B cell (primary cell): ENCODE results near the gene FOXK1. TPM values are rescaled to one million over a fixed set of nuclear protein-coding genes. Genes with fewer than 3 reads are reported as not detected.
"Not testable (repeated sequence)": the region's sequence is repeated elsewhere in the genome, so short reads cannot be mapped to it uniquely, and the experiment has no call there.

Experiments
- ATAC-seq: fragments of 200-7000 bp; cut with Tn5 transposase; one replicate; pipeline ENCODE4 v1.10.0; 2021; ENCODE audit warnings: low read depth, mild to moderate bottlenecking, moderate number of reproducible peaks, moderate library complexity
- CTCF ChIA-PET: fragments of 350-600 bp; sonication (Branson Sonifier 250); formaldehyde crosslinking; loops from one replicate; lab custom pipeline; 2021; ENCODE audit warnings: antibody characterized with exemption, inconsistent platforms; lab: Charles Lee
- POLR2A ChIA-PET: fragments of 350-600 bp; sonication (Branson Sonifier 250); formaldehyde crosslinking; loops from one replicate; lab custom pipeline; 2021; ENCODE audit warnings: antibody characterized with exemption; lab: Charles Lee
- DNase-seq: peaks from one replicate; pipeline ENCODE4 v3.0.0; 2013
- H2AFZ ChIP-seq: 2 replicates; pipeline ENCODE4 v1.6.1; 2012; ENCODE audit warnings: mild to moderate bottlenecking, low read depth, low read length; ENCODE audit not compliant: insufficient read depth, poor library complexity, severe bottlenecking
- H3K27ac ChIP-seq, 2 donors: 1 replicate in 1 of 2; 2 replicates in 1 of 2; pipeline ENCODE4 v1.5.1; 2012 to 2013; ENCODE audit warnings: low read length in 2 of 2, mild to moderate bottlenecking in 2 of 2, moderate library complexity in 1 of 2
- H3K27me3 ChIP-seq, 4 experiments: fragments of 200-600 bp in 1 of 4; sonication (generic) in 1 of 4; replicated peaks in 1 of 4; 1 replicate in 2 of 4; 2 replicates in 2 of 4; pipeline versions ENCODE4 v1.6.1 to v1.7.0; 2013 to 2016; ENCODE audit warnings: low read length in 3 of 4, mild to moderate bottlenecking in 2 of 4, mixed read lengths in 1 of 4, moderate library complexity in 1 of 4; ENCODE audit not compliant: insufficient read depth in 4 of 4, control insufficient read depth in 3 of 4; ENCODE audit errors: control extremely low read depth in 1 of 4
- H3K36me3 ChIP-seq, 2 experiments: replicated peaks in 1 of 2; 1 replicate in 1 of 2; 2 replicates in 1 of 2; pipeline versions ENCODE4 v1.6.1 to v1.7.1; 2013; ENCODE audit warnings: low read length in 1 of 2; ENCODE audit not compliant: insufficient read depth in 2 of 2, control insufficient read depth in 1 of 2; ENCODE audit errors: control extremely low read depth in 1 of 2, extremely low read depth in 1 of 2
- H3K4me1 ChIP-seq, 2 donors: fragments of 200-600 bp in 1 of 2; sonication (generic) in 1 of 2; 1 replicate in 1 of 2; 2 replicates in 1 of 2; pipeline versions ENCODE4 v1.5.1 to v1.6.1; 2013 to 2017; ENCODE audit warnings: low read length in 2 of 2; ENCODE audit not compliant: control insufficient read depth in 2 of 2, insufficient read depth in 2 of 2
- H3K4me2 ChIP-seq: replicated peaks from 2 replicates; pipeline ENCODE3; 2012; ENCODE audit warnings: mild to moderate bottlenecking, low read depth, low read length; ENCODE audit not compliant: poor library complexity, severe bottlenecking
- H3K4me3 ChIP-seq, 5 experiments: fragments of 200-600 bp in 1 of 5; sonication (generic) in 1 of 5; 1 replicate in 3 of 5; 2 replicates in 2 of 5; pipeline versions ENCODE4 v1.5.1 to v1.7.0; 2011 to 2016; ENCODE audit warnings: low read length in 4 of 5, mild to moderate bottlenecking in 4 of 5, low read depth in 2 of 5, control low read depth in 1 of 5, moderate library complexity in 1 of 5; ENCODE audit not compliant: insufficient read depth in 1 of 5; ENCODE audit errors: control extremely low read depth in 1 of 5, extremely low read depth in 1 of 5
- H3K79me2 ChIP-seq: fragments of 200-600 bp; sonication (generic); one replicate; pipeline ENCODE4 v1.6.0; 2016; ENCODE audit warnings: low read length; ENCODE audit not compliant: control insufficient read depth, insufficient read depth
- H3K9ac ChIP-seq: fragments of 200-600 bp; sonication (generic); 2 replicates; pipeline ENCODE4 v1.6.1; 2017; ENCODE audit warnings: mild to moderate bottlenecking, low read length, moderate library complexity
- H3K9me3 ChIP-seq, 3 donors: one replicate each; pipeline versions ENCODE4 v1.6.1 to v1.7.1; 2013; ENCODE audit warnings: low read length in 2 of 3; ENCODE audit not compliant: control insufficient read depth in 2 of 3, insufficient read depth in 1 of 3; ENCODE audit errors: control extremely low read depth in 1 of 3
- H4K20me1 ChIP-seq: 2 replicates; pipeline ENCODE4 v1.6.0; 2012; ENCODE audit warnings: mild to moderate bottlenecking, low read length; ENCODE audit not compliant: insufficient read depth, control insufficient read depth, poor library complexity, severe bottlenecking
- H3K27ac Mint-ChIP-seq: one replicate; pipeline ENCODE4 v1.8.0; 2021; ENCODE audit warnings: mixed read lengths
- H3K27me3 Mint-ChIP-seq: one replicate; pipeline ENCODE4 v1.8.0; 2021; ENCODE audit warnings: mixed read lengths
- H3K4me1 Mint-ChIP-seq: one replicate; pipeline ENCODE4 v1.8.0; 2021; ENCODE audit warnings: mixed read lengths
- H3K4me3 Mint-ChIP-seq: one replicate; pipeline ENCODE4 v1.8.0; 2021; ENCODE audit warnings: mixed read lengths
- H3K9me3 Mint-ChIP-seq: one replicate; pipeline ENCODE4 v1.8.0; 2022; ENCODE audit warnings: mixed read lengths; ENCODE audit not compliant: insufficient read depth
- CTCF ChIP-seq: fragments of 200-600 bp; IDR thresholded peaks from one replicate; pipeline ENCODE4 v1.8.0; 2022; ENCODE audit warnings: antibody characterized with exemption, mild to moderate bottlenecking
- EZH2 ChIP-seq: IDR thresholded peaks from 2 replicates; pipeline ENCODE4 v1.6.1; 2012; ENCODE audit warnings: borderline replicate concordance, low read depth, mild to moderate bottlenecking, moderate library complexity, low read length; ENCODE audit not compliant: insufficient read depth, poor library complexity, severe bottlenecking
- WGBS: methylation state at CpG from one replicate; pipeline ENCODE4 v1.1.5; 2013; ENCODE audit warnings: missing lambda C conversion rate; ENCODE audit not compliant: insufficient coverage; 5-methylcytosine and 5-hydroxymethylcytosine counted together
- intact Hi-C: fragments of 100-400 bp; cut with micrococcal nuclease; formaldehyde crosslinking; loops from one replicate; pipeline ENCODE4 v1.10.0; 2022
- polyA plus RNA-seq: library from polyadenylated mRNA; depleted of rRNA; stranded (reverse); fragments of >200 nt; gene quantifications from 2 replicates; pipeline ENCODE4 v1.2.3, GENCODE V29; 2012
- total RNA-seq, 2 donors: library from RNA; stranded (reverse); fragments of 120-200 nt in 1 of 2; gene quantifications; 1 replicate in 1 of 2; 2 replicates in 1 of 2; pipeline versions ENCODE4 v1.2.3 to v1.2.4, GENCODE V29; 2013 to 2022

The FOXK1 gene
- total and polyA plus RNA-seq, 2 donors (not counting 1 experiment from before 2014, with no cell fraction given), result 17.9 to 56.2 TPM

GRCh38 chr7:4675771-4676367 is 6.2 kb upstream of the FOXK1 start:
- TF ChIP-seq EZH2, result no peak
- TF ChIP-seq CTCF, result no peak
- no peak for ATAC-seq
- no peaks in the 10 kb centered on the region for H3K4me1 ChIP-seq
- H3K9ac ChIP-seq, result no peak overlapping the region
- no peaks in the 10 kb centered on the region for H4K20me1 ChIP-seq
- 96% methylated on average over 4 of the region's 8 CpGs for WGBS
- H3K4me2 ChIP-seq, result no peak overlapping the region
- H3K79me2 ChIP-seq, result no peaks in the 10 kb centered on the region
- intact Hi-C loops, result no loop called here
- Mint-ChIP-seq H3K4me1 (no peaks in the 10 kb centered on the region), H3K4me3 (no peak overlapping the region), H3K27me3 (peaks cover 7% of the 10 kb centered on the region), H3K27ac (no peak overlapping the region), H3K9me3 (no peaks in the 10 kb centered on the region)
- no peak for DNase-seq
- H3K4me3 ChIP-seq, result no peak overlapping the region
- POLR2A ChIA-PET, result no interaction called here
- CTCF ChIA-PET, result no interaction called here
- no peak overlapping the region for H3K27ac ChIP-seq
- H3K27me3 ChIP-seq, result peaks cover 0 to 3% (median 1%) of the 10 kb centered on the region in 4 experiments
- peaks cover 0 to 22% (median 8%) of the 10 kb centered on the region in 3 donors for H3K9me3 ChIP-seq
- no peak overlapping the region for H2AFZ ChIP-seq
- H3K36me3 ChIP-seq, result no peaks in the 10 kb centered on the region

GRCh38 chr7:4677518-4677917 is 4.6 kb upstream of the FOXK1 start:
- POLR2A ChIA-PET, H3K9me3 Mint-ChIP-seq, H3K27ac ChIP-seq, H3K4me1 ChIP-seq, H3K27me3 ChIP-seq, H3K4me3 ChIP-seq, H3K27me3 Mint-ChIP-seq, H3K4me3 Mint-ChIP-seq, ATAC-seq, H3K27ac Mint-ChIP-seq, H4K20me1 ChIP-seq, H3K36me3 ChIP-seq, DNase-seq, intact Hi-C loops, H2AFZ ChIP-seq, H3K79me2 ChIP-seq, H3K4me1 Mint-ChIP-seq, H3K9ac ChIP-seq, H3K4me2 ChIP-seq: not testable (repeated sequence)
- 98% methylated on average over 11 of the region's 11 CpGs for WGBS
- H3K9me3 ChIP-seq, result peaks cover 0 to 21% (median 8%) of the 10 kb centered on the region in 3 donors
- CTCF ChIA-PET, result interaction anchor here (0.8 kb wide), 1 partner anchor 296 kb away, joined by 3 read pairs; no protein-coding TSS in a partner anchor
